ENCODE results near the gene ENTHD1.

DNA sequence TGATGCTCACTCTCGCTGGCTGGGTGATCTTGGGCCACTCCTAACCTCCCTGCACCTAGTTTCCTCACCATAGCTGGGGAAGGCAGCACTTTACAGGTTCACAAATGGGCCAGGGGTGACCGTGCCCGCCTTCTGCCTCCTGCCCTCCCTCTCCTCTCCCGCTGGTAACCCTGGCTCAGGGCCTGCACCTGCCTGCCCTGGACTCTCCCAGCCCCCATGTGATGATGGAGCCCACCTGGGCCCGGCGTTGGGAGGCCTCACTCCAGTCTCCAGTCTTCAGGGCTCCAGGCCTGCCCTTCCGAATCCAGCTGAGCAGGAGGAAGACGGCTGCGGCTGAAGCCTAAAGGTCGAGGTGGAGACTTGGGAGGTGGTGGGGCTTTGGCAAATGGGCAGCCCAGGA is 170.1 kb downstream of the ENTHD1 start:
- TF ChIP-seq POLR2A (IDR thresholded peaks at IDR 0.05): no peak
- TF ChIP-seq, protein P1, sequence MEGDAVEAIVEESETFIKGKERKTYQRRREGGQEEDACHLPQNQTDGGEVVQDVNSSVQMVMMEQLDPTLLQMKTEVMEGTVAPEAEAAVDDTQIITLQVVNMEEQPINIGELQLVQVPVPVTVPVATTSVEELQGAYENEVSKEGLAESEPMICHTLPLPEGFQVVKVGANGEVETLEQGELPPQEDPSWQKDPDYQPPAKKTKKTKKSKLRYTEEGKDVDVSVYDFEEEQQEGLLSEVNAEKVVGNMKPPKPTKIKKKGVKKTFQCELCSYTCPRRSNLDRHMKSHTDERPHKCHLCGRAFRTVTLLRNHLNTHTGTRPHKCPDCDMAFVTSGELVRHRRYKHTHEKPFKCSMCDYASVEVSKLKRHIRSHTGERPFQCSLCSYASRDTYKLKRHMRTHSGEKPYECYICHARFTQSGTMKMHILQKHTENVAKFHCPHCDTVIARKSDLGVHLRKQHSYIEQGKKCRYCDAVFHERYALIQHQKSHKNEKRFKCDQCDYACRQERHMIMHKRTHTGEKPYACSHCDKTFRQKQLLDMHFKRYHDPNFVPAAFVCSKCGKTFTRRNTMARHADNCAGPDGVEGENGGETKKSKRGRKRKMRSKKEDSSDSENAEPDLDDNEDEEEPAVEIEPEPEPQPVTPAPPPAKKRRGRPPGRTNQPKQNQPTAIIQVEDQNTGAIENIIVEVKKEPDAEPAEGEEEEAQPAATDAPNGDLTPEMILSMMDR (IDR thresholded peaks at IDR 0.05): no peak
